H9 (cell line): ENCODE results near the gene SMIM36. TPM values are rescaled to one million over a fixed set of nuclear protein-coding genes. Genes with fewer than 3 reads are reported as not detected.
"Not testable (repeated sequence)": the region's sequence is repeated elsewhere in the genome, so short reads cannot be mapped to it uniquely, and the experiment has no call there.

ENCODE experiments used
- DNase-seq: peaks from one replicate; pipeline ENCODE4 v3.0.0-alpha.2; 2017
- H2AFZ ChIP-seq: one replicate; pipeline ENCODE4 v1.6.1; 2013; ENCODE audit warnings: mild to moderate bottlenecking, low read length, control low read depth, moderate library complexity
- H2AK5ac ChIP-seq: 2 replicates; pipeline ENCODE4 v1.6.1; 2013; ENCODE audit warnings: low read length, control low read depth, mixed read lengths; ENCODE audit not compliant: insufficient read length
- H2BK120ac ChIP-seq: one replicate; pipeline ENCODE4 v1.6.1; 2013; ENCODE audit warnings: low read depth, mild to moderate bottlenecking, low read length, control low read depth, inconsistent platforms; ENCODE audit not compliant: poor library complexity, severe bottlenecking
- H2BK12ac ChIP-seq: 2 replicates; pipeline ENCODE4 v1.6.1; 2013; ENCODE audit warnings: low read length, control low read depth, mixed read lengths, low read depth; ENCODE audit not compliant: insufficient read length
- H2BK15ac ChIP-seq: 2 replicates; pipeline ENCODE4 v1.6.1; 2013; ENCODE audit warnings: low read depth, low read length, control low read depth
- H2BK20ac ChIP-seq: one replicate; pipeline ENCODE4 v1.6.1; 2013; ENCODE audit warnings: low read depth, mild to moderate bottlenecking, low read length, control low read depth, inconsistent platforms; ENCODE audit not compliant: poor library complexity, severe bottlenecking
- H2BK5ac ChIP-seq: 2 replicates; pipeline ENCODE4 v1.6.1; 2013; ENCODE audit warnings: low read length, control low read depth, mixed read lengths; ENCODE audit not compliant: insufficient read length
- H3K14ac ChIP-seq: 2 replicates; pipeline ENCODE4 v1.6.1; 2013; ENCODE audit warnings: low read length, control low read depth; ENCODE audit not compliant: insufficient read depth
- H3K18ac ChIP-seq: 2 replicates; pipeline ENCODE4 v1.6.1; 2013; ENCODE audit warnings: low read depth, mild to moderate bottlenecking, mixed read lengths, low read length, control low read depth; ENCODE audit not compliant: insufficient read length
- H3K23ac ChIP-seq: 2 replicates; pipeline ENCODE4 v1.6.1; 2013; ENCODE audit warnings: low read length, control low read depth, mixed read lengths, low read depth; ENCODE audit not compliant: insufficient read length
- H3K23me2 ChIP-seq: 2 replicates; pipeline ENCODE4 v1.6.1; 2013; ENCODE audit warnings: low read depth, mild to moderate bottlenecking, mixed read lengths, low read length, control low read depth; ENCODE audit not compliant: insufficient read length, poor library complexity, severe bottlenecking
- H3K27ac ChIP-seq: 2 replicates; pipeline ENCODE4 v1.5.1; 2013; ENCODE audit warnings: low read length, control low read depth, mixed read lengths, low read depth; ENCODE audit not compliant: insufficient read length
- H3K27me3 ChIP-seq: 2 replicates; pipeline ENCODE4 v1.6.1; 2013; ENCODE audit warnings: low read length, control low read depth, inconsistent platforms; ENCODE audit not compliant: insufficient read depth
- H3K4ac ChIP-seq: 2 replicates; pipeline ENCODE4 v1.6.1; 2013; ENCODE audit warnings: low read depth, mild to moderate bottlenecking, control low read depth, inconsistent platforms, low read length, moderate library complexity
- H3K4me1 ChIP-seq: 2 replicates; pipeline ENCODE4 v1.6.1; 2013; ENCODE audit warnings: low read length, control low read depth, inconsistent platforms; ENCODE audit not compliant: insufficient read depth
- H3K4me2 ChIP-seq: 2 replicates; pipeline ENCODE4 v1.6.1; 2013; ENCODE audit warnings: low read length, control low read depth, mixed read lengths; ENCODE audit not compliant: insufficient read length, insufficient read depth
- H3K56ac ChIP-seq: 2 replicates; pipeline ENCODE4 v1.6.1; 2013; ENCODE audit warnings: low read depth, mild to moderate bottlenecking, mixed read lengths, low read length, control low read depth; ENCODE audit not compliant: insufficient read length
- H3K79me1 ChIP-seq: 2 replicates; pipeline ENCODE4 v1.6.1; 2013; ENCODE audit warnings: low read depth, mild to moderate bottlenecking, moderate library complexity, low read length, control low read depth, inconsistent platforms; ENCODE audit not compliant: insufficient read depth, poor library complexity, severe bottlenecking
- H3K79me2 ChIP-seq: 2 replicates; pipeline ENCODE4 v1.6.1; 2013; ENCODE audit warnings: low read length, control low read depth, inconsistent platforms; ENCODE audit not compliant: insufficient read depth
- H3K9ac ChIP-seq: 2 replicates; pipeline ENCODE4 v1.6.1; 2013; ENCODE audit warnings: low read length, control low read depth, mixed read lengths; ENCODE audit not compliant: insufficient read length; ENCODE audit errors: extremely low read depth
- H3K9me3 ChIP-seq: one replicate; pipeline ENCODE4 v1.6.1; 2013; ENCODE audit warnings: low read depth, low read length, inconsistent platforms; ENCODE audit not compliant: control insufficient read depth
- H3T11ph ChIP-seq: one replicate; pipeline ENCODE4 v1.6.1; 2013; ENCODE audit warnings: mild to moderate bottlenecking, low read length, control low read depth, inconsistent platforms
- H4K20me1 ChIP-seq: one replicate; pipeline ENCODE4 v1.6.1; 2013; ENCODE audit not compliant: control insufficient read depth, insufficient read length, insufficient read depth
- H4K5ac ChIP-seq: 2 replicates; pipeline ENCODE4 v1.6.1; 2013; ENCODE audit warnings: low read depth, mild to moderate bottlenecking, mixed read lengths, low read length, control low read depth; ENCODE audit not compliant: insufficient read length
- H4K8ac ChIP-seq: replicated peaks from 2 replicates; pipeline ENCODE4 v1.6.1; 2013; ENCODE audit warnings: low read length, control low read depth, mixed read lengths, low read depth; ENCODE audit not compliant: insufficient read length
- H4K91ac ChIP-seq: 2 replicates; pipeline ENCODE4 v1.6.1; 2013; ENCODE audit warnings: low read depth, mild to moderate bottlenecking, moderate library complexity, mixed read lengths, low read length, control low read depth; ENCODE audit not compliant: insufficient read length
- H3K27ac Mint-ChIP-seq, 3 experiments: 2 replicates in 2 of 3; 3 replicates in 1 of 3; pipeline ENCODE4 v1.8.0; 2020 to 2021; ENCODE audit warnings: mixed read lengths in 3 of 3, mild to moderate bottlenecking in 1 of 3, moderate library complexity in 1 of 3
- H3K27me3 Mint-ChIP-seq: 2 replicates; pipeline ENCODE4 v1.8.0; 2021; ENCODE audit warnings: low read depth, mild to moderate bottlenecking, moderate library complexity, mixed read lengths
- H3K36me3 Mint-ChIP-seq, 3 experiments: 2 replicates in 2 of 3; 3 replicates in 1 of 3; pipeline ENCODE4 v1.8.0; 2020 to 2021; ENCODE audit warnings: low read depth in 3 of 3, mixed read lengths in 3 of 3; ENCODE audit not compliant: insufficient read depth in 1 of 3
- H3K4me1 Mint-ChIP-seq, 2 experiments: 2 replicates each; pipeline ENCODE4 v1.8.0; 2020; ENCODE audit warnings: mixed read lengths in 2 of 2
- H3K4me3 Mint-ChIP-seq, 2 experiments: 2 replicates in 1 of 2; 3 replicates in 1 of 2; pipeline ENCODE4 v1.8.0; 2020 to 2021; ENCODE audit warnings: mild to moderate bottlenecking in 2 of 2, mixed read lengths in 2 of 2, moderate library complexity in 1 of 2
- H3K9me3 Mint-ChIP-seq, 2 experiments: 2 replicates in 1 of 2; 3 replicates in 1 of 2; pipeline ENCODE4 v1.8.0; 2020; ENCODE audit warnings: mild to moderate bottlenecking in 2 of 2, mixed read lengths in 2 of 2, moderate library complexity in 1 of 2
- CTCF ChIP-seq: fragments of 200-600 bp; sonication (generic); conservative IDR thresholded peaks from 3 replicates; pipeline ENCODE4 v1.8.0; 2021; ENCODE audit warnings: antibody characterized with exemption, mild to moderate bottlenecking
- WGBS: extraction: QIAGEN DNeasy Blood & Tissue Kit; methylation state at CpG from one replicate; pipeline ENCODE4 v1.1.7; 2013; ENCODE audit warnings: missing lambda C conversion rate, low lambda C conversion rate, mixed read lengths; ENCODE audit not compliant: insufficient read length; ENCODE audit errors: extremely low coverage; 5-methylcytosine and 5-hydroxymethylcytosine counted together
- total RNA-seq: library from RNA; stranded (reverse); gene quantifications from 2 replicates; pipeline ENCODE4 v1.2.1, GENCODE V29; 2021

The SMIM36 gene
- total RNA-seq, 1 experiment from 2014 or later = not detected

- H2BK120ac ChIP-seq = no peak overlapping the region
- DNase-seq = peak; percentile 52
- H3K9me3 ChIP-seq = no peaks in the 10 kb centered on the region
- peak overlapping the region; percentile 77 for H3K27ac ChIP-seq
- WGBS = no CpG with 5 or more reads among the region's 7 CpGs
- no peak overlapping the region for H4K8ac ChIP-seq
- H3T11ph ChIP-seq = no peak overlapping the region
- H3K4me1 ChIP-seq = peaks cover 9% of the 10 kb centered on the region
- peak overlapping the region; percentile 71 for H3K4me2 ChIP-seq
- H4K5ac ChIP-seq = no peak overlapping the region
- H3K4me1 Mint-ChIP-seq = peaks cover 16 to 19% of the 10 kb centered on the region in 2 experiments
- H3K9me3 Mint-ChIP-seq = peaks cover 17 to 19% of the 10 kb centered on the region in 2 experiments
- H2BK12ac ChIP-seq = peak overlapping the region; percentile 64
- H3K4ac ChIP-seq = no peak overlapping the region
- no peaks in the 10 kb centered on the region for H4K20me1 ChIP-seq
- H3K56ac ChIP-seq = no peak overlapping the region
- no peaks in the 10 kb centered on the region for H3K23me2 ChIP-seq
- no peak overlapping the region for H2AK5ac ChIP-seq
- no peak overlapping the region for H4K91ac ChIP-seq
- H3K36me3 Mint-ChIP-seq = peaks cover 16 to 19% (median 18%) of the 10 kb centered on the region in 3 experiments
- no peaks in the 10 kb centered on the region for H3K27me3 ChIP-seq
- TF ChIP-seq CTCF = no peak
- H3K79me2 ChIP-seq = no peaks in the 10 kb centered on the region
- peak overlapping the region; percentile 68 for H2AFZ ChIP-seq
- H2BK5ac ChIP-seq = peak overlapping the region; percentile 72
- no peaks in the 10 kb centered on the region for H3K79me1 ChIP-seq
- no peak overlapping the region for H2BK15ac ChIP-seq
- H3K27me3 Mint-ChIP-seq = no peaks in the 10 kb centered on the region; the same call in 1 of the 2 replicates
- H3K9ac ChIP-seq = no peak overlapping the region
- H3K27ac Mint-ChIP-seq = peak overlapping the region; percentile 8 to 91 (median 89); a peak in 6 of 7 replicates
- H2BK20ac ChIP-seq = no peak overlapping the region
- peak overlapping the region; percentile 80; the same call in 1 of the 2 replicates for H3K14ac ChIP-seq
- peak overlapping the region; percentile 44 for H3K18ac ChIP-seq
- peak overlapping the region; percentile 0 to 30; a peak in 3 of 5 replicates for H3K4me3 Mint-ChIP-seq
- H3K23ac ChIP-seq = no peak overlapping the region
Measured at GRCh38 chr17:55466671-55467070, 44.6 kb downstream of the SMIM36 start.

- peaks cover 17 to 19% of the 10 kb centered on the region in 2 experiments for H3K9me3 Mint-ChIP-seq
- H3K9me3 ChIP-seq, H2BK120ac ChIP-seq, H3K27ac Mint-ChIP-seq, H3K4me2 ChIP-seq, H2AK5ac ChIP-seq, H3K27me3 ChIP-seq, H4K5ac ChIP-seq, H4K8ac ChIP-seq, H3K9ac ChIP-seq, H2BK15ac ChIP-seq, H2BK20ac ChIP-seq, H3K23me2 ChIP-seq, H3K23ac ChIP-seq, H3K79me1 ChIP-seq, H3K27ac ChIP-seq, H3K4ac ChIP-seq, H2BK12ac ChIP-seq, H3K79me2 ChIP-seq, H4K91ac ChIP-seq, H3K14ac ChIP-seq, H3K27me3 Mint-ChIP-seq, H3K4me3 Mint-ChIP-seq, DNase-seq, H4K20me1 ChIP-seq, H2AFZ ChIP-seq, H3K56ac ChIP-seq, H3T11ph ChIP-seq, H3K18ac ChIP-seq, H2BK5ac ChIP-seq, H3K4me1 ChIP-seq: not testable (repeated sequence)
- H3K36me3 Mint-ChIP-seq = peaks cover 16 to 19% (median 18%) of the 10 kb centered on the region in 3 experiments
- WGBS = no CpG with 5 or more reads among the region's 4 CpGs
- H3K4me1 Mint-ChIP-seq = peaks cover 16 to 19% of the 10 kb centered on the region in 2 experiments
Measured at GRCh38 chr17:55465771-55466170, 45.5 kb downstream of the SMIM36 start.
